Muscle of arm (tissue), 12 donors: Measurements from ENCODE around the gene FUOM. TPM values are rescaled to one million over a fixed set of nuclear protein-coding genes. Genes with fewer than 3 reads are reported as not detected.
A peak's percentile ranks its signal among the peaks of the same experiment; 100 is the strongest.

Experiments
- DNase-seq: peaks from one replicate; pipeline ENCODE4 v3.0.0-alpha.2; 2013
- polyA plus RNA-seq, 12 donors: library from polyadenylated mRNA; unstranded; fragments of 120-200 nt; gene quantifications; one replicate each; pipeline ENCODE4 v1.2.1, GENCODE V29; 2013; ENCODE audit not compliant: insufficient read length in 12 of 12

FUOM gene
- polyA plus RNA-seq, 12 donors = 3.7 to 7.6 (median 4.7) TPM; not detected in 2

DNA sequence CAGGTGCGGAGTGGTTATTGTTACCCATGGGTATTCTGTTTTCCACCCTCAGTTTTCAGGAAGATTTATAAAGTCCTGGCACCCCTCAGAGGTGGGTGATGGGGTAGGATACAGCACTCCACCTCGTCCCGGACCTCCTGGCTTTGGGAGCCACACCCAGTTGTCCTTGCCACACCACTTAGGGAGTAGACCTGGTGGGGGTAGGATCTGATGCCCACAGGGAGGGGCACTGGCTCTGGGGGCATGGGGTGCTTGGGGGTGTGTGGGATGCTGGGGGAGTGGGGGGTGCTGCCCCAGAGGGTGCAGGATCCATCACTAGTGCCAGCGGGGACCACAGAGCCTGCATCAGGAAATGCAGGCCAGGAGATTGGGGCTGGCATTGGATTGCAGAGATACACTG lies 44.6 kb downstream of the FUOM start:
- no peak for DNase-seq

DNA sequence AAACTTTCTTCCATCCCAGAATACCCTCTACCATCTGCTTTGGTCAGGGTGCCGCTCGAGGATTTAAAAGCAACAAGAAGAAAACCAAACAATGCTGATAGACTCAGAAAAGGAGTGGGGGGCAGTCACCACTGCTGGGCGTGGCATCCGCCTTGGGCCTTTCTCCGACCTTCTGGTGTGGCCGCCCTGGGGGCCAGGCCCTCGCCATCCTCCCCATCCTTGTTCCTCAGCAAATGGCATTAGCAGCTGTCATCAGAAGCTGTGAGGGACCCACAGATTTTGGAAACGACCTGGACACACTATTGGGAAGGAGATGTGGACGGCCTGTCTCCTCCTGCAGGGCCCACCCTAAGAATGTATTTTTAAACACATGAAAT lies 45.1 kb downstream of the FUOM start:
- no peak for DNase-seq

DNA sequence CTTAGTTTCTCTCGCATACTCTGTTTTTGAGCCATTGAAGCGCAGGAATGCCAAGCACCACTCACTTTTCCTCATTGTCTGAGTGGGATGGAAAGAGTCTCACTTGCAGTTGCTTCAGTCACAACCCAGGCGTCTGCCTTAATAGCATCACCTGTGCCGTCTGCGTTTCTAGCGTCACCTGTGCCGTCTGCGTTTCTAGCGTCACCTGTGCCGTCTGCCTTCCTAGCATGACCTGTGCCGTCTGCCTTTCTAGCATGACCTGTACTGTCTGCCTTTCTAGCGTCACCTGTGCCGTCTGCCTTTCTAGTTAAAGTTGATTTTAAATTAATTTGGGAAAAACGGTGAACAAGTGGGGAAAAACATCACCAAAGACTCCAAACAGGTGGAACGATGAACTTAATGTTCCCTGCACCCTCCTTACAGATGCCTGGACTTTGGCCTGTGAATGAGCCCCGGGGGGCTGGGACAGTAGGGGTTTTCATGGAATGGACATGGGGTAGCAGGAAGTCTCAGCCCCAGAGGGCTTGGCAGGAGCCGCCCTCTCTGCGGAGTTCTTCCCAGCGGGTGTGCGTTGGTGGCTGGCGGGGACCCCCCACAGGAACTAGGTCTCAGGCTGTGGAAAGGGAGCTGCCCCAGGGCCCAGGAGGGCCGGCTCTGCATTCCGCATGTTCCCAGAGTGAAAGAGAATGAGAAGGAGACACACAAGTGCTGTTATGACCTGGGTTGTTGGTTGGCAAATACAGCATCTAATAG lies 45.6 kb downstream of the FUOM start:
- DNase-seq = no peak

- no peak for DNase-seq
Observed at GRCh38 chr10:133311570-133311969, 46.2 kb downstream of the FUOM start.

DNA sequence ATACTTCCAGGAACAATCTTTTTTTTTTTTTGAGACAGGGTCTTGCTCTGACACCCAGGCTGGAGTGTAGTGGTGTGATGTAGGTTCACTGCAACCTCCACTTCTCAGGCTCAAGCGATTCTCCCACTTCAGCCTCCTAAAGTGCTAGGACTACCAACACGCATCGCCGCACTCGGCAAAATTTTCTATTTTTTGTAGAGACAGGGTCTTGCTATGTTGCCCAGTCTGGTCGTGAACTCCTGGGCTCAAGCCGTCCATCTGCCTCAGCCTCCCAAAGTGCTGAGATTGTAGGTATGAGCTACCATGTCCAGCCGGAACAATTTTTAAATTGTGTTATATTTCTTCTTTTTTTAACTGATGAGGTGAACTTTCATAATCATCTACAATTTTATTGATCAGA lies 47.0 kb downstream of the FUOM start:
- DNase-seq = no peak

DNA sequence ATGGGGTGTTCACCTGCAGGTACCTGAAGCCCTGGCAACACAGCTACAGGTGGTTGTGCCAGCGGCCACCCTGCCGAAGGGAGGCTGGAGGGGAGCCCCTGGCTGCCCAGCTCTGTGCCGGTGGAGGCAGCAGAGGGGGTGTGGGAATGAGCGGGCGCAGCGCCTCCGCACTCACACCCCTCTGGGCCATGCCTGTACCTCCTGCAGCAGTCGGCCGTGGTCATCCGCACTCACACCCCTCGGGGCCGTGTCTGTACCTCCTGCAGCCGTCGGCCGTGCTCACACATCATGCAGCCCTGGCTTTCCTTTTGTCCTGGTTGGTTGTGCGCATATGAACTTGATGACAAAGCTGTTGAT lies 47.4 kb downstream of the FUOM start:
- DNase-seq = no peak

- no peak for DNase-seq
Observed at GRCh38 chr10:133309720-133310398, 48.0 kb downstream of the FUOM start.

DNA sequence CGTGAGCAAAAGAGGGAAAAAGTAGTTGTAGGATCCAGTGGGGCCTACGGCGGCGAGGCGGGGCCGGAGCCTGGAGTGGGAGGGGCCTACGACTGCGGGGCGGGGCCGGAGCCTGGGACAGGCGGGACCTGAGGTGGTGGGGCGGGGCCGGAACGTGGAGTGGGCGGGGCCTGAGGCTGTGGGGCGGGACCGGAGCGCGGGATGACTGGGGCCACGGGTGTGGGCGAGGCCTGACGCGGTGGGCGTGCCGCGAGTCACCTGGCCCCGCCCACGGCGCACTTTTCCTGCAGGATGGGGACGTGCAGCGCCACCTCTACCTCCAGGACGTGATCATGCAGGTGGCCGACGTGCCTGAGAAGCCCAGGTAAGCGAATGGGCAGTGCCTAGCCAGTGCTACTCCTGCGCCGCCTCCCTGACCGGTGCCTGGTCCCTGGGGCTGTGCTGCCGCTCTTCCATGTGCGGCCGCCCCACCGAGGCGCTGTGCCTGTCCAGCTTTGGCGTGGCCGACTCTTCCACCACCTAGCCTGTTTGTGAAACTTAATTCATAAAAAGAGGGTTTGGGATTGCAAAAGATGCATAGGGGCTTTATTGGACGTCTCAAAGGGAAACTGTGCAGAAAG lies 48.6 kb downstream of the FUOM start:
- peak; percentile 86 for DNase-seq

GRCh38 chr10:133308421-133309099 lies 49.3 kb downstream of the FUOM start, which contains the start of the genes TUBGCP2 and ZNF511:
TSS of gene TUBGCP2 (minus strand) at chr10:133308872. CDS start at chr10:133302941, 5,931 bp downstream.
TSS of gene ZNF511 (plus strand) at chr10:133308914. CDS start at chr10:133308944, 30 bp downstream.
- DNase-seq = peak; percentile 86

DNA sequence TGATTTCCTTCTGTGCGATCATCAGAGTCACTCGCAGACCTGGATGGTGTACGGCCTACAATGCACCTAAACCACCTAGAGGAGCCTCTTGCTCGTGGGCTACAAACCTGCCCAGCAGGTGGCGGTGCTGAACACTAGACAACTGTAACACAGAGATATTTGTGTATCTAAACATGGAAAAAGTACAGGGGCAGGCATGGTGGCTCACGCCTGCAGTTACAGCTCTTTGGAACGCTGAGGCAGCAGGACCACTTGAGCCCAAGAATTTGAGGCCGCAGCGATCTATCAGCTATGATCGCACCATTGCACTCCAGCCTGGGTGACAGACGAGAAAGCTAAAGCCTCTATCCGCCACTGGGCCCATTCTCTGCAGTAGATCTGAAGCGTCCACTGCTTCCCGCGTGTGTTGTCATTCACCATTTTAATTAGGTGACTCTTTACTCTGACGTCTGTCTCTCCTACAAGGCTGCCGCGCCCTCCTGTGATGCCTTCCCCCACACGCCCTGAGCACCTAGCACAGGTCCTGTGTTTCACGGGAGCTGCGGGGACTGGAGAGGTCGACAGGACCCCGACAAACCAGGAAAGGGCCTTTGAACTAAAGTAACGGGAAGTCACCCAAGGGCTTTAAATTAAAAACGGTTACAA lies 49.9 kb downstream of the FUOM start:
- DNase-seq = peak; percentile 42

- no peak for DNase-seq
Observed at GRCh38 chr10:133306941-133307379, 50.9 kb downstream of the FUOM start.

DNA sequence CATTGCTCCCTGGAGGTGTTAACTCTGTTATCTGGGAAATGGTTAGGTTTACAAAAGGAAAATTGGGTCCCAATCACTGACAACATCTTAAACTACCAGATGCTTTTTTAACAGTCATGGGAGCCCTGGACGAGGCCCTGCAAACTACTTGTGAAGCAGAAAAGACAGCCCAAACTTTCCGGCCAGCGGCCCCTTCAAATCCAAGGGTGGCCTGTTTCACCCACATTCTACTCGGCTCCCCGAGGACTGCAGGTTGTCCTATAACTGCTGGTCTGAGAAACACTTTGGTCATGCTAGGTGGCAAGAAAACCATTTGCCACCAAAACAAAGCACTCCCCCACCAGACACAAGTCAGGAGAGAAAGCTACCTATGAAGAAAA lies 51.7 kb downstream of the FUOM start:
- DNase-seq = no peak

Other genes starting within 250 kb of the FUOM start
- gene KNDC1, start 197.8 kb downstream of the FUOM start, polyA plus RNA-seq = 10 to 100 TPM in 1 of 12 donors, 1 to 10 TPM in 10, not detected in 1; 1.8 to 10.1 (median 5.3) TPM
- gene UTF1, start 127.8 kb downstream of the FUOM start, polyA plus RNA-seq = not detected
- under 1 TPM in 10 of 12 donors, not detected in 2; 0.15 to 0.43 (median 0.19) TPM for gene VENTX, start 120.2 kb downstream of the FUOM start, polyA plus RNA-seq
- gene ADAM8, start 81.2 kb downstream of the FUOM start, polyA plus RNA-seq = 1 to 10 TPM in 9 of 12 donors, under 1 TPM in 1, not detected in 2; 0.85 to 5.7 (median 1.5) TPM
- gene TUBGCP2, start 49.1 kb downstream of the FUOM start, polyA plus RNA-seq = 10 to 100 TPM in 11 of 12 donors, not detected in 1; 29.5 to 47.3 (median 37.7) TPM
- gene ZNF511, start 49.1 kb downstream of the FUOM start, polyA plus RNA-seq = 10 to 100 TPM in 11 of 12 donors, not detected in 1; 26.1 to 39.7 (median 32.2) TPM
- gene CALY, start 21.1 kb downstream of the FUOM start, polyA plus RNA-seq = under 1 TPM in 1 of 12 donors, not detected in 11; 0.41 TPM
- gene PRAP1, start 10.6 kb downstream of the FUOM start, polyA plus RNA-seq = 10 to 100 TPM in 1 of 12 donors, under 1 TPM in 5, not detected in 6; 0.12 to 24.5 (median 0.43) TPM
- 100 to 1,000 TPM in 9 of 12 donors, 10 to 100 TPM in 2, not detected in 1; 62.5 to 133 (median 117) TPM for gene ECHS1, start 15.3 kb upstream of the FUOM start, polyA plus RNA-seq
- 1 to 10 TPM in 10 of 12 donors, not detected in 2; 2.5 to 4.5 (median 3.6) TPM for gene PAOX, start 21.2 kb upstream of the FUOM start, polyA plus RNA-seq
- 10 to 100 TPM in 11 of 12 donors, not detected in 1; 29.2 to 54.2 (median 40.3) TPM for gene MTG1, start 36.1 kb upstream of the FUOM start, polyA plus RNA-seq
- 1 to 10 TPM in 11 of 12 donors, not detected in 1; 2.6 to 4.6 (median 3.6) TPM for gene SPRN, start 66.6 kb upstream of the FUOM start, polyA plus RNA-seq
- gene SCART1, start 95.9 kb upstream of the FUOM start, polyA plus RNA-seq = 1 to 10 TPM in 5 of 12 donors, under 1 TPM in 5, not detected in 2; 0.58 to 1.7 (median 1.0) TPM
- 1 to 10 TPM in 7 of 12 donors, under 1 TPM in 3, not detected in 2; 0.64 to 2.6 (median 1.2) TPM for gene CYP2E1, start 169.3 kb upstream of the FUOM start, polyA plus RNA-seq
- gene SYCE1, start 207.6 kb upstream of the FUOM start, polyA plus RNA-seq = under 1 TPM in 5 of 12 donors, not detected in 7; 0.12 to 0.38 (median 0.30) TPM